ENCODE data around the gene RPL32.

DNA sequence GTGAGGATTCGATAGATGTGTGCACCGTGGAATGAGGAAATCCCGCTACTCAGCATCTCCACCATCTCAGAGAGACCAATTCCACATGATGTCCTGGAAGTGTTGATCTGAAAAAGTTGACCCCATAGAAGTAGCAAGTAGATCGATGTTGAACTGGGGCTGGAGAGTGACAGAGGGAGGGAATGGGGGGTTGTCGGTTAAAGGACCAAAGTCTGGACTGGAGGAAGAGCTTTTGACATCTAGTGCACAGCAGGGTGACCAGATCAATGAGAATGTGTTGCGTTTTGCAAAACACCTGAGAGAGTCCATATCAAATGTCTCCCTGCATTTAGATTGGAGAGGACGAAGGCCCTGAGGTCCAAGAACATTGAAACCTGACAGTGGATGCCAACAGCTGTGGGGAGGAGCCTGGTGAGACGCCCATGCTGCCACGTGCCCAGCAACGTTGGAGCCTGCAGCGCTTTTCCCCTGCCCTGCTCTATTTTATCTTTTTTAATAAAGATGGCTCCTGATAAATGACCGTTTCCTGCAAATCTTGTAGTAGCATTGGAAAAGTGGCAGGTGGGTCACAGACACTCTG is 30.1 kb upstream of the RPL32 start:
- TF ChIP-seq EZH2 (IDR thresholded peaks at IDR 0.05; ENCODE audit: insufficient read depth, poor library complexity, severe bottlenecking) (no peak), EZH2phosphoT487 (IDR thresholded peaks at IDR 0.05; ENCODE audit: insufficient read depth, low read depth) (no peak)
